Smooth muscle cell (in vitro differentiated cells): ENCODE measurements around the gene AURKB. TPM values are rescaled to one million over a fixed set of nuclear protein-coding genes. Genes with fewer than 3 reads are reported as not detected.

Source experiments
- DNase-seq: peaks from one replicate; lab custom pipeline; 2025; ENCODE audit not compliant: unreplicated experiment; lab: John Stamatoyannopoulos, UW
- H2AFZ ChIP-seq: fragments of 200-600 bp; sonication (generic); 2 replicates; pipeline ENCODE4 v1.6.0; 2016; ENCODE audit warnings: antibody characterized with exemption, low read depth, mild to moderate bottlenecking
- H3F3A ChIP-seq: fragments of 200-600 bp; sonication (generic); 2 replicates; pipeline ENCODE4 v1.6.0; 2017; ENCODE audit warnings: antibody characterized with exemption, low read depth
- H3K27ac ChIP-seq: fragments of 200-600 bp; sonication (generic); 2 replicates; pipeline ENCODE4 v1.5.1; 2016; ENCODE audit warnings: low read depth, mild to moderate bottlenecking
- H3K27me3 ChIP-seq: fragments of 200-600 bp; sonication (generic); 2 replicates; pipeline ENCODE4 v1.6.1; 2016; ENCODE audit warnings: low read depth, mild to moderate bottlenecking
- H3K36me3 ChIP-seq: fragments of 200-600 bp; sonication (generic); 2 replicates; pipeline ENCODE4 v1.5.1; 2016; ENCODE audit warnings: low read depth
- H3K4me1 ChIP-seq: fragments of 200-600 bp; sonication (generic); 2 replicates; pipeline ENCODE4 v1.5.1; 2016; ENCODE audit warnings: low read depth
- H3K4me2 ChIP-seq: fragments of 200-600 bp; sonication (generic); 2 replicates; pipeline ENCODE4 v1.6.0; 2016; ENCODE audit warnings: mild to moderate bottlenecking
- H3K4me3 ChIP-seq: fragments of 200-600 bp; sonication (generic); 2 replicates; pipeline ENCODE4 v1.5.1; 2016; ENCODE audit warnings: mild to moderate bottlenecking
- H3K79me2 ChIP-seq: fragments of 200-600 bp; sonication (generic); 2 replicates; pipeline ENCODE4 v1.6.0; 2016; ENCODE audit warnings: low read depth, mild to moderate bottlenecking
- H3K9ac ChIP-seq: fragments of 200-600 bp; sonication (generic); 2 replicates; pipeline ENCODE4 v1.6.0; 2016; ENCODE audit warnings: low read depth
- H3K9me3 ChIP-seq: fragments of 200-600 bp; sonication (generic); replicated peaks from 2 replicates; pipeline ENCODE4 v1.5.1; 2016; ENCODE audit warnings: low read depth
- H4K20me1 ChIP-seq: fragments of 200-600 bp; sonication (generic); 2 replicates; pipeline ENCODE4 v1.6.0; 2016; ENCODE audit warnings: low read depth
- CTCF ChIP-seq: fragments of 200-600 bp; sonication (generic); IDR thresholded peaks from 2 replicates; pipeline ENCODE4 v1.5.1; 2017; ENCODE audit warnings: borderline replicate concordance, mild to moderate bottlenecking, antibody characterized with exemption; ENCODE audit not compliant: insufficient read depth, poor library complexity, severe bottlenecking
- WGBS: methylation state at CpG from one replicate; pipeline ENCODE4 v1.1.7; 2016; ENCODE audit warnings: low lambda C conversion rate; 5-methylcytosine and 5-hydroxymethylcytosine counted together
- polyA plus RNA-seq: library from polyadenylated mRNA; unstranded; fragments of >200 nt; fragmentation: Nextera tagmentation; extraction: Ambion mirVana; gene quantifications from 2 replicates; pipeline ENCODE4 v1.2.1, GENCODE V29; 2016
- total RNA-seq: library from RNA; depleted of rRNA; stranded (reverse); fragments of >200 nt; gene quantifications from 2 replicates; pipeline ENCODE4 v1.2.3, GENCODE V29; 2014

AURKB gene
- total and polyA plus RNA-seq, 2 experiments from 2014 or later, result 16.6 to 33.5 TPM

GRCh38 chr17:8176998-8177731, 33.2 kb downstream of the AURKB start:
- Histone ChIP-seq H3K4me1 (peaks cover 16% of the 10 kb centered on the region), H3K9me3 (no peaks in the 10 kb centered on the region), H3K27me3 (no peaks in the 10 kb centered on the region), H4K20me1 (no peaks in the 10 kb centered on the region), H3K4me3 (peak overlapping the region; percentile 61), H3K36me3 (no peaks in the 10 kb centered on the region), H3K9ac (peak overlapping the region; percentile 84), H3K4me2 (peak overlapping the region; percentile 92), H3K79me2 (no peaks in the 10 kb centered on the region), H3K27ac (peak overlapping the region; percentile 68), H3F3A (no peaks in the 10 kb centered on the region), H2AFZ (peak overlapping the region; percentile 89)
- WGBS, result 79% methylated on average over 19 of the region's 19 CpGs
- DNase-seq, result no peak
- no peak for TF ChIP-seq CTCF

- Histone ChIP-seq H3K27ac (peak within 1 kb of the TSS; percentile 68), H3K9me3 (no peaks in the 10 kb centered on the region), H4K20me1 (no peaks in the 10 kb centered on the region), H3K27me3 (no peaks in the 10 kb centered on the region), H3K4me1 (peaks cover 16% of the 10 kb centered on the region), H3K4me3 (peak within 1 kb of the TSS; percentile 61), H3K9ac (peak within 1 kb of the TSS; percentile 84), H2AFZ (peak within 1 kb of the TSS; percentile 89), H3K36me3 (no peaks in the 10 kb centered on the region), H3F3A (no peaks in the 10 kb centered on the region), H3K4me2 (peak within 1 kb of the TSS; percentile 92), H3K79me2 (no peaks in the 10 kb centered on the region)
- TF ChIP-seq CTCF, result no peak
- DNase-seq, result peak; percentile 57
- 4% methylated on average over 56 of the region's 56 CpGs for WGBS
These were observed 34.0 kb downstream of the AURKB start, which contains the start of gene TMEM107 for GRCh38 chr17:8176197-8176940. Gene TMEM107 (minus strand): TSS chr17:8176380. CDS start chr17:8176286, 94 bp downstream.

GRCh38 chr17:8175795-8176196, 34.6 kb downstream of the AURKB start:
- H3K27ac ChIP-seq, result peak overlapping the region; percentile 68
- no peak for TF ChIP-seq CTCF
- WGBS, result 12% methylated on average over 11 of the region's 11 CpGs
- no peaks in the 10 kb centered on the region for H3K79me2 ChIP-seq
- no peaks in the 10 kb centered on the region for H4K20me1 ChIP-seq
- H3K4me3 ChIP-seq, result peak overlapping the region; percentile 61
- peak overlapping the region; percentile 92 for H3K4me2 ChIP-seq
- no peaks in the 10 kb centered on the region for H3K27me3 ChIP-seq
- DNase-seq, result no peak
- peak overlapping the region; percentile 84 for H3K9ac ChIP-seq
- H2AFZ ChIP-seq, result peak overlapping the region; percentile 89
- no peaks in the 10 kb centered on the region for H3K9me3 ChIP-seq
- no peaks in the 10 kb centered on the region for H3K36me3 ChIP-seq
- H3F3A ChIP-seq, result no peaks in the 10 kb centered on the region
- peaks cover 16% of the 10 kb centered on the region for H3K4me1 ChIP-seq
